Fibroblast of mammary gland (primary cell): ENCODE data around the gene CHRNA9.

Experiments used
- DNase-seq: peaks from one replicate; pipeline ENCODE4 v3.0.0-alpha.2; 2010; ENCODE audit warnings: low read depth
- H3K4me3 ChIP-seq: 2 replicates; pipeline ENCODE4 v1.5.1; 2011; ENCODE audit warnings: low read depth, mild to moderate bottlenecking, low read length, moderate library complexity; ENCODE audit not compliant: control insufficient read depth
- CTCF ChIP-seq: conservative IDR thresholded peaks from 2 replicates; pipeline ENCODE4 v1.5.1; 2011; ENCODE audit warnings: low read depth, low read length, inconsistent platforms; ENCODE audit not compliant: control insufficient read depth, insufficient read depth

The CHRNA9 gene

GRCh38 chr4:40401096-40401495 lies 66.0 kb downstream of the CHRNA9 start:
- H3K4me3 ChIP-seq: no peak overlapping the region
- no peak for DNase-seq
- no peak for TF ChIP-seq CTCF

GRCh38 chr4:40401631-40402030 lies 66.5 kb downstream of the CHRNA9 start:
- peak; percentile 25 for DNase-seq
- no peak overlapping the region for H3K4me3 ChIP-seq
- no peak for TF ChIP-seq CTCF

GRCh38 chr4:40402556-40402955 lies 67.4 kb downstream of the CHRNA9 start:
- no peak for DNase-seq
- TF ChIP-seq CTCF: no peak
- H3K4me3 ChIP-seq: no peak overlapping the region

GRCh38 chr4:40403081-40403480 lies 67.9 kb downstream of the CHRNA9 start:
- no peak for TF ChIP-seq CTCF
- DNase-seq: no peak
- no peak overlapping the region for H3K4me3 ChIP-seq
